C4-2B (cell line): ENCODE results near the gene PCDH9.
A peak's percentile ranks its signal among the peaks of the same experiment; 100 is the strongest.

ENCODE experiments used
- H3K27ac ChIP-seq: fragments of 450-650 bp; 2 replicates; pipeline ENCODE4 v1.5.1; 2017
- ZFX ChIP-seq: fragments of 450-650 bp; IDR thresholded peaks from 2 replicates; pipeline ENCODE4 v1.6.1; 2017
- TF ChIP-seq, protein P1 (sequence below): fragments of 450-650 bp; conservative IDR thresholded peaks from 2 replicates; pipeline ENCODE4 v1.5.1; 2017; ENCODE audit warnings: mild to moderate bottlenecking

Gene PCDH9

GRCh38 chr13:67083519-67083918 lies 146.6 kb downstream of the PCDH9 start:
- no peak for TF ChIP-seq ZFX
- no peak overlapping the region for H3K27ac ChIP-seq

DNA sequence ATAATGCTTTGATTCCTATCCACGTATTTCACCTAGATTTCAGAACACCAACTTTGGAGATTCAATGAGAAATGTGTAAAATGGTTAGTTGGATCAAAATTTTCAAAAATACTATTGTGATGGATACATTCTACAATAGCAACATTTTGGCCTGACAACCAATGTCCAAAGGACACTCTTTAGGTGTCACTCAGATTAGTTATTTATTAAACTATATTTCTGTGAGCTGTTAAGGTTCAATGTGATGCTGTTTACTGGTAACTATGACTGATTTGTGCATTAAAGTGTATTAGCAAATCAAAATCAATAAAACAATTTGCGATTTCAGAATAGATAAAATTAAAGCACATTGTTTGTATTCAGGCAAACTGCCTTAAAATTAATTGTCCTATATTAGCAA lies 149.8 kb downstream of the PCDH9 start:
- H3K27ac ChIP-seq, result no peak overlapping the region
- TF ChIP-seq, protein P1, sequence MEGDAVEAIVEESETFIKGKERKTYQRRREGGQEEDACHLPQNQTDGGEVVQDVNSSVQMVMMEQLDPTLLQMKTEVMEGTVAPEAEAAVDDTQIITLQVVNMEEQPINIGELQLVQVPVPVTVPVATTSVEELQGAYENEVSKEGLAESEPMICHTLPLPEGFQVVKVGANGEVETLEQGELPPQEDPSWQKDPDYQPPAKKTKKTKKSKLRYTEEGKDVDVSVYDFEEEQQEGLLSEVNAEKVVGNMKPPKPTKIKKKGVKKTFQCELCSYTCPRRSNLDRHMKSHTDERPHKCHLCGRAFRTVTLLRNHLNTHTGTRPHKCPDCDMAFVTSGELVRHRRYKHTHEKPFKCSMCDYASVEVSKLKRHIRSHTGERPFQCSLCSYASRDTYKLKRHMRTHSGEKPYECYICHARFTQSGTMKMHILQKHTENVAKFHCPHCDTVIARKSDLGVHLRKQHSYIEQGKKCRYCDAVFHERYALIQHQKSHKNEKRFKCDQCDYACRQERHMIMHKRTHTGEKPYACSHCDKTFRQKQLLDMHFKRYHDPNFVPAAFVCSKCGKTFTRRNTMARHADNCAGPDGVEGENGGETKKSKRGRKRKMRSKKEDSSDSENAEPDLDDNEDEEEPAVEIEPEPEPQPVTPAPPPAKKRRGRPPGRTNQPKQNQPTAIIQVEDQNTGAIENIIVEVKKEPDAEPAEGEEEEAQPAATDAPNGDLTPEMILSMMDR, result no peak
- no peak for TF ChIP-seq ZFX

- no peak overlapping the region for H3K27ac ChIP-seq
- TF ChIP-seq, protein P1, result 0 out of 2 replicates have a peak, but pooled peaks have one; percentile 3
- TF ChIP-seq ZFX, result no peak
Measured at GRCh38 chr13:67078062-67078461, 152.1 kb downstream of the PCDH9 start.

DNA sequence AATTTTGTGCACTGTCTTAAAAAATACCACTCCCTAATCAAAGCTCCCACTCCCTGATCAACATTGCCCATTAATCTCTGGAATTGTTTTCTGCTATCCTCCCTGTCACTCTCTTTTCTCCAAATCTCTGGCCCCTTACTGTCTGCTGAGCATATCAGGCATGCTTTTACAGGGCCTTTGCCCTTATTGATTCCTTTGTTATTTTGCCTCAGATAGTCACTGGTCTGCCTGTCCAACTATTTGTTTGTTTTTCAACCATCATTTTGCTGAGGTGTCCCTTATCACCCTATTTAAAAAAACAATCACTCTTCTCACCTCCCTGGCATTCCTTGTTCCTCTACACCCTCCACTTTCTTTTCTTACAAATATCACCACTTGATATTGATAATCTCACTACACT lies 153.0 kb downstream of the PCDH9 start:
- no peak for TF ChIP-seq ZFX
- TF ChIP-seq, protein P1, result no peak

DNA sequence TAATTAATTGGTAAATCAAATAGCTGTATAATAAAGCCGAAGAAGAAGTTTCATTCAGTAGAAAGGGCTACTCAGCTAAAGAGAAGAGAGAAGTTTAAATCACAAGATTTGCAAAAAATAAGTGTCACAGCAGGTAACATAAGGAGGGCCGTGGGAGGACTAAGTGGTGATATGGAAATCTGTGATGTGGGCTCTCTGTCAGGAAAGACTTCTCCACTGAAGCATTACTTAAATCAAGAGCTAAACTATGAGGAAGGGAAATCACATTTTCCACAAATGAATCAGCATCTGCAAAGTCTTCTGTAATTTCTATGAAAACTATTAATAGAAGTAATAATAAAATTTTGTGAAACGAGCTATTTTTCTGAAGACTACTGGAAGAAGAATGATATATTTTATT lies 153.8 kb downstream of the PCDH9 start:
- H3K27ac ChIP-seq, result no peak overlapping the region
- no peak for TF ChIP-seq ZFX
- TF ChIP-seq, protein P1, result no peak

More for the DNA sequence above, 153.0 kb downstream of the PCDH9 start:
- H3K27ac ChIP-seq, result no peak overlapping the region

DNA sequence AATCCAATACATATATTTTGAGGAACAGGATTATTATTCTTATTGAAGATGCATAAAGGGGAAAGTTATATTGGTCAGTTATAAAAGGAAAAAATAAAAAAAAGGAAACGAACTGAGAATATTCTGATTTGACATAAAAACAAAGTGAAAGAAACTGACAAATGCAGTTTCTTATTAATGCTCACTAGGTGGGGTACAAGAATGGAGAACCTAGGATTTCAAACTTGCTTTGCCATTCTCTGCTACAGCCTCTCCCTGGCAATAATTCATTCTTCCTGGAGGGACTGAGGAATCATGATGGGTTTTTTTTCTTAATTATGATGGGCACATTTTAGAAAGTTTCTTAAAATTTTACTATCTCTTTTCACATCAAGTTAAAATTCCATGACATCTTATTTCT lies 154.9 kb downstream of the PCDH9 start:
- TF ChIP-seq ZFX, result no peak
- TF ChIP-seq, protein P1, result no peak
- H3K27ac ChIP-seq, result no peak overlapping the region

DNA sequence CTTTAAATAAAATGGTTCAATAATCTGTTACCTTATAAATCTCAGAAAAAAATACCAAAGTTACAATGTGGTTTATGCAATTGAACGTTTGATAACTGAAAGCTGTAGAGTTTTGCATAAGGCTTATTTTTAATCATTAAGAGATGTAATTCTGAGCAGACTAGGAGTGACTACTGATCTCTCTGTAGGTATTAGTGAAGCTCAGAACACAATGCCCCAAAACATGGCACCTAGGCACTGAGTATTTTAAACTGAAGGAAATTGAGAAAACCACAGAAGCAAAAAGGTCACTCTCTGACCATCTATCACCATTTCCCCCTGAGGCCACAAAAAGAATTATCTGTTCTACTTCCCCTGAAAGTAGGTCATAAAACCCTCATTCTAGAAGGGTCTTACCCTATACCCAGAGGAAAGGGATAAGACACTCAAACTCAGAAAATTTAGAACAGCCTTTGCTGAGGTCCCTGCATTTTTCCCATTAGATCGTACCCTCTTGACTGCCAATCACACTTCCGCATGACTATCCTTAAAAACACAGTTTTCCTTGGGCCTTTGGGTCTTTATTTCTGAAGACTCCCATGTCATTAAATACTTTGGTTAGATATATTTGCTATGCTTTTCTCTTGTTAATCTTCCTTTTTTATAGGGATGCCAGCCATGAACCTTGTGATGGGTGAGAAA lies 158.1 kb downstream of the PCDH9 start:
- TF ChIP-seq, protein P1, result no peak
- no peak for TF ChIP-seq ZFX
- H3K27ac ChIP-seq, result no peak overlapping the region

DNA sequence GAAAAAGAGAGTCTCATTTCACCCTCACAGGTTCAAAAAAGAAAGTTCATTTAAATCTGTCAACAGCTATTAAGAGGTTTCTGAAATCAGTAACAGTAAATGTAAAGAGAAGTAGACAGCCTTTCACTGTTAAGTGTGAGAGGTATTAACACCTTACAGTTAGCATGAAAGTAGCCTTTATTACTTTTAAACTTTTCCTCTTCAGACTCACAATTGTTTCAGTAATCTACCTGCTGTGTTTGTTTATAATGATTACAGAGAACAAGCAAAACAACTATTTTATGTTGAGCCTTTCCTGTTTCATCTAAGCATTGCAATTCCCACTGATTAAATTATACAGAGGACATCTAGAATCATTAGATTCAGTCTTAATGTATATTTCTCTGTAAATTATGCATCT lies 159.8 kb downstream of the PCDH9 start:
- TF ChIP-seq, protein P1, result no peak
- no peak for TF ChIP-seq ZFX
- no peak overlapping the region for H3K27ac ChIP-seq
